Measurements from ENCODE around the gene RNF212. TPM values are rescaled to one million over a fixed set of nuclear protein-coding genes. Genes with fewer than 3 reads are reported as not detected.

RNF212 gene
- total RNA-seq, 1 donor from 2014 or later = 2.6 TPM

GRCh38 chr4:1116838-1117237 lies 3.5 kb upstream of the RNF212 start:
- intact Hi-C loops (cut with micrococcal nuclease) = no loop called here

- intact Hi-C loops (cut with micrococcal nuclease) = no loop called here
Observed at GRCh38 chr4:1115528-1116293, 2.3 kb upstream of the RNF212 start.

- intact Hi-C loops (cut with micrococcal nuclease) = no loop called here
Observed at GRCh38 chr4:1112821-1113182, 562 bp downstream of the RNF212 start.

- intact Hi-C loops (cut with micrococcal nuclease) = no loop called here
Observed at GRCh38 chr4:1112174-1112820, 1.1 kb downstream of the RNF212 start.

- intact Hi-C loops (cut with micrococcal nuclease) = no loop called here
Observed at GRCh38 chr4:1111259-1111809, 2.0 kb downstream of the RNF212 start.

GRCh38 chr4:1109898-1110506 lies 3.4 kb downstream of the RNF212 start:
- intact Hi-C loops (cut with micrococcal nuclease) = no loop called here

- intact Hi-C loops (cut with micrococcal nuclease) = no loop called here
Observed at GRCh38 chr4:1109333-1109732, 4.0 kb downstream of the RNF212 start.

GRCh38 chr4:1105662-1106061 lies 7.7 kb downstream of the RNF212 start:
- intact Hi-C loops (cut with micrococcal nuclease) = no loop called here

GRCh38 chr4:1105067-1105466 lies 8.3 kb downstream of the RNF212 start:
- intact Hi-C loops (cut with micrococcal nuclease) = no loop called here

GRCh38 chr4:1104647-1105046 lies 8.7 kb downstream of the RNF212 start:
- intact Hi-C loops (cut with micrococcal nuclease) = no loop called here

GRCh38 chr4:1099684-1100335 lies 13.6 kb downstream of the RNF212 start:
- intact Hi-C loops (cut with micrococcal nuclease) = no loop called here

GRCh38 chr4:1099270-1099669 lies 14.1 kb downstream of the RNF212 start:
- intact Hi-C loops (cut with micrococcal nuclease) = no loop called here

- intact Hi-C loops (cut with micrococcal nuclease) = no loop called here
Observed at GRCh38 chr4:1098311-1098925, 14.9 kb downstream of the RNF212 start.

- intact Hi-C loops (cut with micrococcal nuclease) = no loop called here
Observed at GRCh38 chr4:1097553-1097952, 15.8 kb downstream of the RNF212 start.

- intact Hi-C loops (cut with micrococcal nuclease) = no loop called here
Observed at GRCh38 chr4:1096841-1097240, 16.5 kb downstream of the RNF212 start.

- intact Hi-C loops (cut with micrococcal nuclease) = no loop called here
Observed at GRCh38 chr4:1094336-1094690, 19.1 kb downstream of the RNF212 start.

- intact Hi-C loops (cut with micrococcal nuclease) = no loop called here
Observed at GRCh38 chr4:1093391-1094335, 19.7 kb downstream of the RNF212 start.

- intact Hi-C loops (cut with micrococcal nuclease) = no loop called here
Observed at GRCh38 chr4:1092983-1093361, 20.4 kb downstream of the RNF212 start.

- intact Hi-C loops (cut with micrococcal nuclease) = no loop called here
Observed at GRCh38 chr4:1092026-1092982, 21.1 kb downstream of the RNF212 start.

Data from T-helper 1 cell treated with Interleukin-12 subunit alpha and Interleukin-12 subunit beta and Interleukin-4 antibody, amounts not matched to agents 30 ng/mL and 1 ng/mL, for 36 hours (primary cell).